Measurements from ENCODE around the gene E2F6. TPM values are rescaled to one million over a fixed set of nuclear protein-coding genes. Genes with fewer than 3 reads are reported as not detected.

E2F6 gene
- total and polyA plus RNA-seq, 2 of the 4 experiments (the other 2 are of a cell fraction): 8.2 to 10.9 TPM

GRCh38 chr2:11407413-11407812, 58.5 kb downstream of the E2F6 start:
- H3K18ac ChIP-seq (ENCODE audit: low read depth, low read length): peak overlapping the region; percentile 39; the same call in 1 of the 2 replicates
- H3K56ac ChIP-seq (ENCODE audit: extremely low read depth, insufficient read depth, low read length): no peak overlapping the region
- peak overlapping the region; percentile 73; the same call in 2 of the 3 replicates for H2BK15ac ChIP-seq (ENCODE audit: low read depth, low read length)
- peak overlapping the region; percentile 22; the same call in 1 of the 2 replicates for H3K27ac ChIP-seq (ENCODE audit: insufficient read depth, low read length)
- BruUV-seq (replicated peaks): no TSS peak
- H3K14ac ChIP-seq (replicated peaks; ENCODE audit: low read depth, low read length): peak overlapping the region; percentile 26
- H2BK120ac ChIP-seq (ENCODE audit: low read depth, low read length): peak overlapping the region; percentile 75
- no peak overlapping the region; the same call in 1 of the 2 replicates for H3K9ac ChIP-seq (ENCODE audit: low read depth, low read length)
- no peak overlapping the region for H2AK9ac ChIP-seq (replicated peaks; ENCODE audit: low read depth, low read length, poor library complexity)
- peaks cover 19% of the 10 kb centered on the region for H3K9me1 ChIP-seq (ENCODE audit: insufficient read depth, low read length)
- H4K91ac ChIP-seq (ENCODE audit: insufficient read depth, low read depth, low read length): peak overlapping the region; percentile 26; the same call in 1 of the 2 replicates
- ChIA-PET CTCF (interaction anchor here (0.6 kb wide), 1 partner anchor 185 kb away, joined by 3 read pairs; no protein-coding TSS in a partner anchor), POLR2A (ENCODE audit: unreplicated experiment) (interaction anchor here (0.6 kb wide), 1 partner anchor 8 kb away, joined by 3 read pairs; no protein-coding TSS in a partner anchor)
- H4K20me1 ChIP-seq (ENCODE audit: insufficient read depth, low read length): no peaks in the 10 kb centered on the region
- H2AFZ ChIP-seq (replicated peaks; ENCODE audit: low read length, poor library complexity): no peak overlapping the region
- peak overlapping the region; percentile 49 for H3K4ac ChIP-seq (ENCODE audit: low read depth, low read length)
- dilution Hi-C loops (cut with HindIII; ENCODE audit: low sequenced_read_pairs, unreplicated experiment) (no loop called here), intact Hi-C loops (cut with micrococcal nuclease) (loop anchor here (1.0 to 2.0 kb wide), 2 partner anchors 33 to 62 kb away; no protein-coding TSS in a partner anchor), in situ Hi-C loops (cut with MboI; ENCODE audit: low sequenced_read_pairs) (no loop called here)
- H4K8ac ChIP-seq (ENCODE audit: low read depth in 2 of 2, low read length in 2 of 2): peak overlapping the region; percentile 4 to 91; a peak in 3 of 4 replicates
- H3K4me3 ChIP-seq (ENCODE audit: insufficient read depth, low read depth, low read length): no peak overlapping the region
- 0 out of 2 replicates have a peak overlapping the region, but pooled peaks have one; percentile 10 for H3K4me2 ChIP-seq (ENCODE audit: low read depth, low read length)
- no CpG with 5 or more reads among the region's 6 CpGs for WGBS, 2 experiments (ENCODE audit: extremely low coverage in 2 of 2, insufficient read length in 1 of 2)
- H2BK20ac ChIP-seq (ENCODE audit: low read depth, low read length): peak overlapping the region; percentile 83; the same call in 1 of the 2 replicates
- peak overlapping the region; percentile 36 for H4K5ac ChIP-seq (ENCODE audit: low read depth, low read length)
- H2AK5ac ChIP-seq (ENCODE audit: low read depth, low read length): peak overlapping the region; percentile 82; the same call in 1 of the 2 replicates
- H2BK5ac ChIP-seq (ENCODE audit: low read depth, low read length, poor library complexity, severe bottlenecking): peak overlapping the region; percentile 66
- H3K23ac ChIP-seq (ENCODE audit: low read depth, low read length): peak overlapping the region; percentile 0; the same call in 1 of the 2 replicates
- ATAC-seq (ENCODE audit: low read depth) (no peak), DNase-seq (no peak)
- no peaks in the 10 kb centered on the region for H3K9me3 ChIP-seq (ENCODE audit: control insufficient read depth, insufficient read depth, low read length)
- H3K36me3 ChIP-seq (ENCODE audit: control insufficient read depth, insufficient read depth, low read length): no peaks in the 10 kb centered on the region
- H3K4me1 ChIP-seq (ENCODE audit: control insufficient read depth, insufficient read depth, low read length): peaks cover 11% of the 10 kb centered on the region
- TF ChIP-seq MXI1 (IDR thresholded peaks at IDR 0.05; ENCODE audit: borderline replicate concordance, low read depth, low read length): no peak
- TF ChIP-seq POLR2A (IDR thresholded peaks at IDR 0.05; ENCODE audit: low read depth, low read length): no peak
- no peak for TF ChIP-seq CEBPB (IDR thresholded peaks at IDR 0.05; ENCODE audit: low read depth, low read length)
- TF ChIP-seq RFX5 (IDR thresholded peaks at IDR 0.05; ENCODE audit: low read depth, low read length): no peak
- TF ChIP-seq ELK1 (IDR thresholded peaks at IDR 0.05; ENCODE audit: borderline replicate concordance, low read depth, low read length): no peak
- no peak for TF ChIP-seq MAFK (IDR thresholded peaks at IDR 0.05; ENCODE audit: low read depth, low read length)
- TF ChIP-seq MAZ (IDR thresholded peaks at IDR 0.05; ENCODE audit: borderline replicate concordance, low read depth, low read length): no peak
- no peak for TF ChIP-seq FOS (IDR thresholded peaks at IDR 0.05; ENCODE audit: low read depth, low read length)
- no peaks in the 10 kb centered on the region for H3K27me3 ChIP-seq (ENCODE audit: control insufficient read depth, insufficient read depth, low read length)
- peaks cover 0 to 13% of the 10 kb centered on the region in 2 experiments; a peak in 2 of 4 replicates for H3K79me1 ChIP-seq (ENCODE audit: low read depth in 1 of 2, low read length in 2 of 2)
